ENCODE results near the gene ZBED5. TPM values are rescaled to one million over a fixed set of nuclear protein-coding genes. Genes with fewer than 3 reads are reported as not detected.

Gene ZBED5
- polyA plus RNA-seq, 1 donor (not counting 4 experiments of a cell fraction or from before 2014, with no cell fraction given): 75.1 TPM

DNA sequence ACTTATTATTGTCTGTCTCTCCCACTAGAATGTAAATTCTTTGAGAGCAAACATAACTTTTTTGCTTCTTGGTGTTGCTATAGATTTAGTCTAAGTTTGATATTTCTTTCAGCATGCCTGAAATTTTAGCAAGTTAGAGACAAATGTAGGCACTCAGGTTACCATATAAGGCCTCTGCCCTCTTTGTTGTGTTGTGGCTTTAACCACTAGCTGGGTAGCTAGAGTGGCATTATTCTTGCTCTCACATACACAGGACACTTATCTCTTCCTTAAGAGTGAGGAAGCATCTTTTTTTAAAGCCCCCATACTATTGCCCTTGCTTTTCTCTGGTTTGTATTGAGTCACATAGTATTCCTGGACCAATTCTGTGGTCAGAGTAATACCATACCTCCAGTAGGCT lies 11.2 kb downstream of the ZBED5 start:
- no peaks in the 10 kb centered on the region for H3K36me3 ChIP-seq (ENCODE audit: control insufficient read depth in 2 of 2, extremely low read depth in 1 of 2, insufficient read depth in 2 of 2, low read length in 2 of 2)
- no peaks in the 10 kb centered on the region for H3K9me1 ChIP-seq (ENCODE audit: control insufficient read depth, extremely low read depth, insufficient read depth, low read length)
- H2AFZ ChIP-seq (ENCODE audit: control insufficient read depth, low read length): no peak overlapping the region
- H3K4me2 ChIP-seq (ENCODE audit: control insufficient read depth, extremely low read depth, insufficient read depth, low read depth, low read length): no peak overlapping the region
- no peak overlapping the region for H3K4me3 ChIP-seq (ENCODE audit: control insufficient read depth in 2 of 3, extremely low read depth in 1 of 3, insufficient read depth in 2 of 3, low read depth in 1 of 3, low read length in 3 of 3)
- no peak for TF ChIP-seq EZH2 (IDR thresholded peaks at IDR 0.05; ENCODE audit: low read length)
- TF ChIP-seq, protein P1, sequence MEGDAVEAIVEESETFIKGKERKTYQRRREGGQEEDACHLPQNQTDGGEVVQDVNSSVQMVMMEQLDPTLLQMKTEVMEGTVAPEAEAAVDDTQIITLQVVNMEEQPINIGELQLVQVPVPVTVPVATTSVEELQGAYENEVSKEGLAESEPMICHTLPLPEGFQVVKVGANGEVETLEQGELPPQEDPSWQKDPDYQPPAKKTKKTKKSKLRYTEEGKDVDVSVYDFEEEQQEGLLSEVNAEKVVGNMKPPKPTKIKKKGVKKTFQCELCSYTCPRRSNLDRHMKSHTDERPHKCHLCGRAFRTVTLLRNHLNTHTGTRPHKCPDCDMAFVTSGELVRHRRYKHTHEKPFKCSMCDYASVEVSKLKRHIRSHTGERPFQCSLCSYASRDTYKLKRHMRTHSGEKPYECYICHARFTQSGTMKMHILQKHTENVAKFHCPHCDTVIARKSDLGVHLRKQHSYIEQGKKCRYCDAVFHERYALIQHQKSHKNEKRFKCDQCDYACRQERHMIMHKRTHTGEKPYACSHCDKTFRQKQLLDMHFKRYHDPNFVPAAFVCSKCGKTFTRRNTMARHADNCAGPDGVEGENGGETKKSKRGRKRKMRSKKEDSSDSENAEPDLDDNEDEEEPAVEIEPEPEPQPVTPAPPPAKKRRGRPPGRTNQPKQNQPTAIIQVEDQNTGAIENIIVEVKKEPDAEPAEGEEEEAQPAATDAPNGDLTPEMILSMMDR (optimal IDR thresholded peaks at IDR 0.05 in 1 of 3, IDR thresholded peaks at IDR 0.05 in 1 of 3, conservative IDR thresholded peaks at IDR 0.05 in 1 of 3; ENCODE audit: extremely low read depth in 1 of 3, insufficient read depth in 2 of 3, low read length in 3 of 3): no peak
- H3K79me2 ChIP-seq (ENCODE audit: control insufficient read depth, insufficient read depth, low read length): no peaks in the 10 kb centered on the region
- no peaks in the 10 kb centered on the region for H4K20me1 ChIP-seq (ENCODE audit: control insufficient read depth, extremely low read depth, insufficient read depth, low read length)
- DNase-seq (ENCODE audit: low read depth, low spot score) (no peak), FAIRE-seq (no peak)
- no peak overlapping the region for H3K27ac ChIP-seq (ENCODE audit: control insufficient read depth, insufficient read depth, low read length)
- H3K27me3 ChIP-seq (ENCODE audit: control insufficient read depth, extremely low read depth, insufficient read depth, low read length): no peaks in the 10 kb centered on the region
- dilution Hi-C loops (cut with MboI; ENCODE audit: extremely low pct_ligation_motif_present, low sequenced_read_pairs): no loop called here
- no peak overlapping the region for H3K9ac ChIP-seq (ENCODE audit: control insufficient read depth, extremely low read depth, insufficient read depth, low read length)
- H3K4me1 ChIP-seq (ENCODE audit: control insufficient read depth, extremely low read depth, insufficient read depth, low read length): peaks cover 5% of the 10 kb centered on the region
- H3K9me3 ChIP-seq (ENCODE audit: control insufficient read depth, low read depth, low read length): no peaks in the 10 kb centered on the region

DNA sequence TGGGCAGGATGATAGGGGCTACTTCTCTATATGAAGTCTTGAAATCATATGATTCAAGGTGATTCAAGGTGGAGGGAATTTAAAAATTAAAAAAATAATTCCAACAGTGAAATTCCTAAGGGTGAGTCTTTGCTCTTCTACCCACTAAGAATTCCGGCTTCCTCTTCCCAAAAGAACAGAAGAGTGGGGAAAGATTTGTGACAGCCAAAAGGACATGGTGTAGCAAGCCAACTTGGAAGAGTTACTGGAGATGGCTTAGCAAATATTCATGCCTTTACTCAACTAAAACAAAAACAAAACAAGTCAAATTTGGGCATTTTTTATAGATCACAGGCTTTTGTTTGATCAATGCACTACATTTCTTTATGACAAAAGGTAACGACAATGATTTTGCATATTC lies 12.3 kb downstream of the ZBED5 start:
- Histone ChIP-seq H3K9me1 (ENCODE audit: control insufficient read depth, extremely low read depth, insufficient read depth, low read length) (no peaks in the 10 kb centered on the region), H2AFZ (ENCODE audit: control insufficient read depth, low read length) (no peak overlapping the region), H3K79me2 (ENCODE audit: control insufficient read depth, insufficient read depth, low read length) (no peaks in the 10 kb centered on the region), H3K27me3 (ENCODE audit: control insufficient read depth, extremely low read depth, insufficient read depth, low read length) (no peaks in the 10 kb centered on the region), H3K9me3 (ENCODE audit: control insufficient read depth, low read depth, low read length) (no peaks in the 10 kb centered on the region), H3K4me3 (ENCODE audit: control insufficient read depth in 2 of 3, extremely low read depth in 1 of 3, insufficient read depth in 2 of 3, low read depth in 1 of 3, low read length in 3 of 3) (no peak overlapping the region), H3K4me1 (ENCODE audit: control insufficient read depth, extremely low read depth, insufficient read depth, low read length) (peaks cover 5% of the 10 kb centered on the region), H4K20me1 (ENCODE audit: control insufficient read depth, extremely low read depth, insufficient read depth, low read length) (no peaks in the 10 kb centered on the region), H3K9ac (ENCODE audit: control insufficient read depth, extremely low read depth, insufficient read depth, low read length) (no peak overlapping the region), H3K4me2 (ENCODE audit: control insufficient read depth, extremely low read depth, insufficient read depth, low read depth, low read length) (no peak overlapping the region), H3K27ac (ENCODE audit: control insufficient read depth, insufficient read depth, low read length) (no peak overlapping the region), H3K36me3 (ENCODE audit: control insufficient read depth in 2 of 2, extremely low read depth in 1 of 2, insufficient read depth in 2 of 2, low read length in 2 of 2) (no peaks in the 10 kb centered on the region)
- TF ChIP-seq, protein P1 (optimal IDR thresholded peaks at IDR 0.05 in 1 of 3, IDR thresholded peaks at IDR 0.05 in 1 of 3, conservative IDR thresholded peaks at IDR 0.05 in 1 of 3; ENCODE audit: extremely low read depth in 1 of 3, insufficient read depth in 2 of 3, low read length in 3 of 3): no peak
- TF ChIP-seq EZH2 (IDR thresholded peaks at IDR 0.05; ENCODE audit: low read length): no peak
- DNase-seq (ENCODE audit: low read depth, low spot score) (no peak), FAIRE-seq (peak; percentile 5)
- dilution Hi-C loops (cut with MboI; ENCODE audit: extremely low pct_ligation_motif_present, low sequenced_read_pairs): no loop called here

All from keratinocyte (primary cell).